NCI-H510A treated with DMSO at 0.1 percent for 48 hours (cell line): ENCODE data around the gene DCTD.

Experiments
- DNase-seq: peaks from one replicate; lab custom pipeline; 2025; lab: John Stamatoyannopoulos, UW

Gene DCTD

DNA sequence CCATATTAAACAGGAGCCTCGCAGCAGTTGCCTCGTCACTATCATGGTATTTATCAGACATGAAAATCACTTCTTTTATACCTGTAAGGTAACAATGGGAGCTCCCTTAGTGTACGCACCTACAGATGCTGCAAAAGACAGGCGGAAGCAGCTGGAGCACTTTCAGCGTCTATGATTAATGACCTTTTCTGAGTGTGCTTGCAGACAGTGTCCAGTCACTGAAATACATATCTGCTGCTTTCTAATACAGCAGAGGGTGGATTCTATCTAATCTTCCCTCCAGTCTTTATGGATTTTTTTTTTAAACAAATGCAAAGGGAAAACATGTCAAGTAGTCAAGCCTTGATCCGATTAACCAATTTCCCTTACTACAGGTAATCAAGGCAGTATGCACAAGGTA is 24.1 kb downstream of the DCTD start:
- peak; percentile 49 for DNase-seq

DNA sequence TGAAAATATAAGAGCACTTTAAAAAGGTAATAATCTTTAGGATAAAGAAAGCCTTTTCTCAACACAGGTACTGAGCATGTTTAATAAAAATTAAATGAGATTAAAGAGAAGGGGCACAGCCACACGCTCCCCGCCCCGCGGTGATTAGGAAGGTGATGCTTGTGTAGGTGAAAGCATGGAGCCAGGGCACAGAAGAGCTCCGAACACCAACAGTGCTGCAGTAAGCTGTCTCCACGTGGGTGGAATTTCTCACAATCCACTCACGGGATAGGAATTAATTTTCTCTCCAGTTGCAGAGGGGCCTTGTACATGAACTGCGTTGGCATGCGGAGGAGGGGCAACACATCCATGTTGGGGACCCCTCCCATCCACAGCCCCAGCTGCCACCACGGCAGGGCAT is 27.0 kb downstream of the DCTD start:
- DNase-seq = no peak

DNA sequence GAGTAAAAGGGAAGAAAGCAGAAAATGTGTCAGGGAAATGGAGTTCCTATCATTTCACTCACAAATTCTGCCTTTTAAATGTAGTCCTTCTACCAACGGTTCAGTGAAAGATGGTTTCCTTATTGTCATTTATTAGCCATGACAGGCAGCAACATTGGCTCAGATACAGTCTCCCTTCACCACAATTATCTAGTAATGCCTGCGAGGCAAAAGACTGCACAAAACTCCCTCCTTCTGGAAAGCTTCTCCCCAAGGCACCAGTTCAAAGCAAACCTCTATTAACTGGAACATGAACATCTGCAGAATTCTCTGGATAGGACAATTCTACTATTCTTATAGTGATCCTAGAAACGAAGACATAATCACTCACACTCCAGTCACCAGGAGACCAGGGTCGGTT is 28.3 kb downstream of the DCTD start:
- no peak for DNase-seq

DNA sequence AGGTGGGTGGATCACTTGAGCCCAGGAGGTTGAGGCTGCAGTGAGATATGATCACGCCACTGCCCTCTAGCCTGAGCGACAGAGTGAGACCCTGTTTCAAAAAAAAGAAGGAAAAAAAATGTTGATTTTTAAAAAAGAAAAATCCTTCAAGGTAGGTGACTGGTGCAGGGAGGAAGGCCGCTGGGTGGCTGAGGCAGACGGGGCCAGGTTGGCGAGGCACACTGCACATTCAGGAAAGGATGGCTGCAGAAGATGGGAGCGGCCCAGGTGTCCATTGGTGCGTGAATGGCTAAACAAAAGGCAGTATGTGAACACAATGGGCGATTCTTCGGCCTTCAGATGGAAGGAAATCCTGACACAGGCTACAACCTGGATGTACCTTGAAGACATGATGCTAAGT is 30.4 kb downstream of the DCTD start:
- DNase-seq = no peak

DNA sequence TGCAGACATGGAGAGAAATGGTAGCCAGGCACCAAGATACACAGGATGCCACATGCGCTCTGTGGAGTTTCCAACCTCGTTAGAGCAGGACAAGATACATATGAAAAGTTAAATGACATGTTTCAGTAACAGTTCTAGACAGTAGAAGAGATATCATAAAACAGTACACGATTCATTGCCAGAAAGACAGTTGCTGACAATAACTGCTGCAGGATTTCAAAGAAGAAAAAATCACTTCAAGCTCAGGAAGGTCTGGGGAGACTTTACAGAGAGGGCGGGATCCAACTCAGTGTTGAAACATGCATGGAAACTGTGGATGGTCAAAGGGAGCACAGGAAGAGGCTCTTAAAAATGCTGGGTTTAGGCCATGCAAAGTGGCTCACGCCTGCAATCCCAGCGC is 31.0 kb downstream of the DCTD start:
- no peak for DNase-seq

DNA sequence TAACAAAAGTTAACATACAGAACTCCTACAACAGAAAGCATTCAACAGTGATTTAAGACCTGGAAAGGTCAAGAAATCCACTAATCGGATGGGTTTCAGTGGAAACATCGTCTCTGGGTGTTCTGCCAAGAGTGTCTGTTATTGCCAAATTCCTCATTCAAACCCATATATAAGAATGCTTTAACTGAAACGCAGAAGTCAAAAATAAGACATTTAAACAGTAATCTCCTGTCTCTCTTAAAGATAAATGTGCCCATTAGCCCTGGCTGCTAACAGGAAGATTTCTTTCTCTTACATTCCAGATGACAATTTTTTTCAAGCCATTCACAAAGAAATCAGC is 31.5 kb downstream of the DCTD start:
- DNase-seq = no peak

DNA sequence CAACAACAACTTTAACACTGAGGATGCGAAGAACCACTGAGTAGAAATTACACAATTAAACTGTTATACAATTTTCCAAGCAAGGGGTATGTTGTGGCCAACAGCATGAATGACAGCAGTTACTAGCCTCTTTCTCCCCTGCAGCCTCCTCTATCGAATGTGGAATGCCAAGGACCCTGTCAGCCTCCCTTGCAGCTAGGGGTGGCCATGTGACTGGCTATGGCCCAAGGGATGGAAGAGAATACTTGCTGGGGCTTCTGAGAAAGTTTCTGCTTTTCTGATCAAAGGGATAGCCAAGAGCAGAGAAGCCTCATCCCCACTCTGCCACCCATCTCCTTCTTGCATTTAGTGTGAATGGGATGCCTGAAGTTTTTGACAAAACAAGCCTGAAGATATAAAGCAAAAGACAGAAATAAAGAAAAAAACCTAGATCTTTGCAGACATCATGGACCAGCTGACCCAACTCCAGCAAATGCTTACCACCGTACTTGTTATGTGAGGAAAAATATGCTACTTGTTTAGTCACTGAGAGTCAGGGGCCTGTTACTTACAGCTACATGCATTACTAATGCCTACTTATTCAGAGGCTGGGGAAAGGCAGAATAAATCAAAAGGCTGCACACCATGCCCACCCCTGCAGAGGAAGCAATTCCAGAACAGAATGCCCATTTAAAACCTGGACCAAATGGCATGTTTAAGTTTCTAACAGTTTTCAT is 32.0 kb downstream of the DCTD start:
- no peak for DNase-seq

DNA sequence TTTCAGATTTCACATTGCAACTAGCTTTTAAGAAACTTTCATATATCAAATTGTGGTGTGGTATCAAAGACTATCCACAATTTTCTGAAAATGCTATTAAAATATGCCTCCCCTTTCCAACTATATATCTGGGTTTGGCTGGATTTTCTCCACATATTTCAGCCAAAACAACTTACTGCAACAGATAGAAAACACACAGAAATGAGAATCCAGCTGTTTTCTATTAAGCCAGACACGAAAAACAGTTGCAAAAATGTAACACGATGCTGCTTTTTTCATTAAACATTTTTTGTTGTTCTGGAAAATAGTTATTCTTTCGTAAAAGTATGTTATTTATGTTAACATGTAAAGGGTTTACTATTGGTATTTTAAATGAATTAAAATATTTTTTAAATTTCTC is 33.1 kb downstream of the DCTD start:
- DNase-seq = no peak

DNA sequence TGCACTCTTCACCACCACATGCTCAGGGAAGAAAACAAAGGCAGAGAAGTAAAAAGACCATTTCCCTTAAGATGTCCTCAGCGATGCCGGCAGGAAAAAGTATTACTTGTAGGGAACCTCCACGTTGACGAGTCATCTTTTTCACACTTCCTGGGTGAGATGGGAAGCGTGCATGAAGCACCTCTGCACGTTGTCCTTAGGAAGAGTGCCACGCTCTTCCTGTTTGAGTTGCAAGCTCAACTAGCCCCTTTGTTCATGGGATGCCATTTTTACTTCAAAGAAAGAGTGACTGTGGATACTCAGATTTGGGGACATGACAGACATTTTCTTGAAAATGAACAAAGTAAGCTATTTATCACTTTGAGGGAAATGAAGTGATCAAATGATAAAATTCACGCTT is 33.8 kb downstream of the DCTD start:
- no peak for DNase-seq

DNA sequence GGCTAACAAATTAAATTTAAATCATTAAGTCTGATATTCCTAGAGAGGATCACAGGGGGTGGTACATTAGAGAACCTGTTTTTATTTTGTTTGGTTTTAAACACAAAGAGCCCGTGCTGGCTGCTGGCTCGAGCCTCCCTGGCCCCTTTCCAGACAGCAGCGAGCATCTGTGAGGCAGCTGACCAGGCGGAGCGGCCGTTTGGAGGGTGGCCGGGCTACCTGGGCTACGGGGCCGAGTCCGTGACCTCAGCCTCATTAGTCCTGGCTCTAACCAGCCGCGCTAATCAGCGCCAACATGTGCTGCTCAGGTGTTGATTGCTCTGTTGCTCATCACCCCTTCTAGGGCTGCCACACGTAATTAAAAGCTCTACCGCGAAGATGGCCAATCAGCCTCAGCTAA is 35.3 kb downstream of the DCTD start:
- DNase-seq = peak; percentile 24

DNA sequence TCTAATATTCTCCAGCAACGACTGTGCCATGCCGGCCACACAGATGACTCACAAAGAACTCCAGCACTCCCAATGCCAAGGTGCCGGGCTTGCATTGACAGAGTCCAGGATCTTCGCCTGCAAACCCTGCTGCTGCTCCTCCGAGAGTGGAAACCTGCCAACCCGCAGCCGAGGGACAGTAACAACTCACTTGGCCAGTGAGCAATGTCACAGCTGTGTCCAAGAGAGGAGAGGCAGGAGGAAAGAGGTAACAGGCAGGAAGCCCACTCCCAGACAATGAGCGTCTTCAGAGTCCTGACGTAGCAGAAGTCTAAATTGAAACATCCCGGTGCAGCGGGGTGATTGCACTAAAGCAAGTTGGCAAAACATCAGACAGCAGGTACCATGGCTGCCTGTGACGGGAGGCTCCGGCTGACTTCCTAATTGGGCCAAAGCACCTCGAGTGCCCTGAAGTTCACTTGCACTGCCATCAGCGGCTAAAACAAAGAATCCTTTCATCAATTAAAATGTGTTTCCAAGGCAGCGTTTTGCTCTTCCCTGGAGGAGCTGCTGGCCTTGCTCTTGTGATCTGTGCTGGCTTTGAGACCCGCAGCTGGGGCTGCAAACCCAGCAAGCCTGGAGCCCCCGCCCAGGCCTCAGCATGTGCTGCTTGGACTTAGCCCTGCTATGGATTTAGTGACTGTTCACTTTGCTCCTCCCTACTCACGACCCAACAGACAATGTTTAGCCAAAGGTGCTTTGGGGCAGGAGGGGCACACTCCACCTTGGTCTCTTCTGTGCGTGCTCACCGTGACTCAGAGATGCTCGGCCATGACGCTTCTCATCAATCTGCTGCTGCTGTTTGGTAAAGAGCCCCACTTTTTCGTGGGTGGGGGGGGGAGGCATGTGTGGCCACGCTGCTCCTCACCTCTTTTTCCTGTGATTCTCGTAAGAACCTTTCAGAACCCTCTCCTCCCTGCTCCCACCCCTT is 36.5 kb downstream of the DCTD start:
- DNase-seq = no peak

DNA sequence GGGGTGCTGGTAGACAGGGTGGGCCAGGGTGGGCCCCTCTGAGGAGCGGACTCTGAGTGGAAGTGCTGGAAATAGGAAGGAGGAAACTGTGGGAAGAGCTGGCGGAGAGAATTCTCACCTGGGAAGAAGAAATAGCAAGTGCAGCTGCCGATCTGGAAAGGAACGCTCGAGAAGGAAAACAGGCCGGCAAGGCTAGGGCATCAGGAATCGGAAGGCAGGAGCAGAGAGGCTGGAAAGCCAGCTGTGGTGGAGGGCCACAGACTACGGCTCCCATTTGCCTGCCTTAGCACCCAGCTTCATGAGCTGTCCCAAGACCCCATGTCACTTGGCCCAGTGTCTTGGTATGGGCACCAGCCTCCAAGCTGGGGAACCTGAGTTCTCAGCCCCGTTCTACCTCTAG is 37.3 kb downstream of the DCTD start:
- DNase-seq = no peak

DNA sequence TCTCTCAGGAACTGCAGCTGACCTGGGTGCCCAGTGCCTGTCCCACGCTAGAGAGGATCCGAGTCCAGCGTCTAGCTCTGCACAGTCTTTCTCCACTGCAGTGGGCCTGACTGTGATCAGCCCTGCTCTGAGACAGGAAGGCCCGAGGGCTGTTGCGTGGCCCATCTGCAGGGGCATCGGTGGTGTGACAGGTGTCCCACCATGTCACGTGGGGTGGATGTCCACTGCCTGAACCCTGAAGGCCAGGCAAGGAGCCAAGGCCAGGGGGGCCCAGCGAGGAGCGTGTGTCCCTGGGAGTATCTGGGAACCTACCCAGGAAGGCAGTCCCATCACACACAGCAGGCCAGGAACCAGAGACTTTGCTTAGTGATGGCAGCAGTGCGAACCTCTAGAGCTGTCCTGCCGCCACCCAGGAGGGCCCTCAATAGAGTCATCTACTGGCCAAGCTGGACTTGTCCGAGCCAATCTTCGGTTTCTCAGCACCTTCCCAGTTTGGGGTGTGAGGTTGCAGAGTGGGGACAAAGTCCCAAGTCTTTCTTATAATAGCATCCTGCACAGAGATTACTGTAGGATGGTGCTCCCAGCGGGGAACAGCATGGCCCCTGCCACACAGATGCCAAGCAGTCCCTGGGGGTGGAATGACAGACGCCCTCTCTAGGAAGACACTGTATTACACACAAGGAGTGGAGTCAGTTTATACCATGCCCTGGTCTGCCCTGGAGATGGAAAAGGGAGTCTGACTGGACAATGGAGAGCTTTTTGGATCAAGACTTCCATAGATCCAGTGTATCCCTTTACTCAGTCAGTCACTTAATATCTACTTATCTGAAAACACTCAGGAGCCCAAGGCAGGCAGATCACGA is 38.3 kb downstream of the DCTD start:
- DNase-seq = no peak

DNA sequence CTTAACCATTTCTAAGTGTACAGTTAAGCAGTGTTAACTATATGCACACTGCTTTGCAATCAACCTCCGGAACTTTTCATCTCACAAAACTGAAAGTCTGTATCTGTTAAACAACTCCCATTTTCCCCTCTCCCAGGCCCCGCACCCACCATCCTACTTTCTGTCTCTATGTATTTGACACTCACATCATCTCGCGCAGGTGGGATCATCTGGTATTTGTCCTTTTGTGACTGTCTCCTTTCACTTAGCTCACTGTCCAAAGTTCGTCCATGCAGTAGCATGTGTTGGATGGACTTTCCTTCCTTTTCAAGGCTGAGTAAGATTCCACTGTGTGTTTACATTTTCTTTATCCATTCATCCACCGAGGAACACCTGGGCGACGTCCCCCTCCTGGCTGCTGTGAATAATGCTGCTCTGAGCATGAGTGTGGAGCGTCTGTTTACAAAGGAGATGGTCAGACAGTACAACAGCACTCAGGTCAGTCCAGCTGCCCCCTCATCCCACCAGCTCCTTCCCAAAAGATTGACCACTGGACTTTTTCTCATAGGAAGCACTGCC is 39.8 kb downstream of the DCTD start:
- no peak for DNase-seq

DNA sequence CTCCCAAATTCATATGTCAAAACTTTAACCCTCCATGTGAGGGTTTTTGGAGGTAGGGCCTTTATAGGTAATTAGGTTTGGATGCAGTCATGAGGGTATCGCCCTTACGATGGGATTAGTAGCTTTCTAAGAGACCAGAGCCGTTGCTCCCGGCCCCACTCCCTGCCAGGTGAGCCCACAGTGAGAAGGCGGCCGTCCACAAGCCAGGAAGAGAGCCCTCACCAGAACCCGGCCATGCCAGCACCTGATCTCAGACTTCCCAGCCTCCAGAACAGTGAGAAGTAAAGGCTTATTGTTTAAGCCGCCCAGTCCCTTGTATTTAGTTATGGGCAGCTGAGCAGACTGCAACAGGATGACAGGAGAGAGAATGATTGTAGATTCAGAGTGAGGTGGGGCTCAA is 40.8 kb downstream of the DCTD start:
- no peak for DNase-seq

DNA sequence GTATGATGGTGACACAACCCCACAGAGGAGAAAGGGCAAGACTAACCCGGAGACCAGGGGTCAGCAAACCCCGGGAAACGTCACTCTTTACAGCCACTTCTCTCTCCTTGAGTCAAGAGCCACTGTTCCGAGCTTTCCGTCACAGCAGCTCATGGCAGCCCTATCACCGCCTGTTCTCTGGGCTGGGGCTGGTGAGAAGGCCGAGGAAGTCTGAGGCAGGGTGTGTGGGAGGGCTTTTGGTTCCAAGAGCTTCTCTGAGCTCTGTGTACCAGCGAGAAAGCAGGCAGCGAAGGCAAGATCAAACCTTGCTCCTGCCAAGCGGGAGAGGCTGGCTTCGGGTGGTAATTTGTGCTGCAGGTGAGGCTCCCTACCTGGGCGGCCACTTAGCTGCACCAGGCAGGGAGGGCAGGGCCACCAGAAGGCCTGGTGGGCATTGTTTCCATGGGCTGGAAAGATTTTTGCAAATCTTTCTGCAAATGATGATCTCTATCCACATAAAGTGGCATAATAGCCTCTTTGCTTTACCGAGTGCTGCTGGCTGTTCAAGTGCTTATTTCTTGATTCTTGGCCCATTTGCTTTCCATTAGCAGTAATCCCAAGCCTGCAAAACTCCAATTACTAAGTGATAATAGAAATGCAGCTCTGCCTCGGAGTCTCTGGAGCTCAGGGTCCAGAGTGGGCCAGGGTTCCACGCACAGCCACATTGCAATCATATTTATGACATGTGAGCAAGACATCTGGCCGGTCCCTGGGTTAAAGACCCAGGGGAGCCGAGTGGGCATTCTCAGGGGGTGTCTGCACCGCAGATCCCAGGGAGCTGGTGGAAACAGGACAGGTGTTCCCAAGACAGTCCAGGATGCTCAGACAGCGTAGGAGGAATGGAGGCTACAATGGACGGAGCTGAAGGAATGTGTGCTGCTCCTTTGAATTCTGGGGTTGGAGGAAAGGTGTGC is 41.5 kb downstream of the DCTD start:
- no peak for DNase-seq

DNA sequence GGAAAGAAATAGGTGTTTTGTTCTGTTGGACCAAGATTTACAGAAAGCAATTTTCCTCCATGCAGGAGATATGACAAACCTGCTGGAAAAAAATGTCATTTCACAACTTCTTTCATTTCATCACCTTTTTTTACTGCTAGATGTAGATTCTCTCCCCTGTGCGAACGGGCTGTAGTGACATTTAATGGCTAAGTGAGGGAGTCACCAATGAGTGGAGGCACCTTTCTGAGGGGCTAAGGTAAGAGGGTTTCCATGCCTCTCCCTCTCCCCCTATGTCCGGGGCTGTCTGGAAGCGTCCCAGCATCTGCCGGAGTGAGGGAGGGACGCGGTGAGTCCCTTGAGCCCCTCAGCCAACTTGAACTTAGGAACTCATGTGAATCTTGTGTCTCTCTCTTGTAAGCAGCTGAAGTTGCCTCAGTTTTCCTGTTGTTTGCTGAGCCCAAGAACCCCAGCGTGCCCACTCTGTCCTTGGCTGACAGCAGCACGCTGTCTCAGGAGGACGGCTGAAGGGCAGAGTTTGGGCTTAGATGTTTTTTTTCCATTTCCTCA is 42.3 kb downstream of the DCTD start:
- no peak for DNase-seq

DNA sequence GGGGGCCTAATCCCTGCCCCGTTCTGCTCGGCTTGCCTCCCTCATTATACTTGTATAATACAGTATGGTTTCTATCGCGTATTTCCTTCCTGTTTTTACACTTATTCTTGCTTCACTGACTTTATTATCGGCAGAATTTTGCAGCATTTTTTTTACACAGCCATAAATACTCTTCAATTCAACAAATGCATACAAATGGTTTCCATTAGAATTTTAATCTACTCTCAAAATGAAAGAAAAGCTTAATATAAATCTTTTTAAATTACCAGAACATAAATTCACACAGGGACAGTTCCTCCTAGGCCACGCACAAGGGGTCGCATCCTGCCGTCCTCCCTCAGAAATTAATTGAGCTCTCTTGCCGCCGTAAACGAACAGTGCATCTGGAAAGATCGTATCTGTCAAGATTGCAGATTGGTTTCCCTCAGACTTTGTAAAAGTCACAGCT is 42.9 kb downstream of the DCTD start:
- DNase-seq = no peak

DNA sequence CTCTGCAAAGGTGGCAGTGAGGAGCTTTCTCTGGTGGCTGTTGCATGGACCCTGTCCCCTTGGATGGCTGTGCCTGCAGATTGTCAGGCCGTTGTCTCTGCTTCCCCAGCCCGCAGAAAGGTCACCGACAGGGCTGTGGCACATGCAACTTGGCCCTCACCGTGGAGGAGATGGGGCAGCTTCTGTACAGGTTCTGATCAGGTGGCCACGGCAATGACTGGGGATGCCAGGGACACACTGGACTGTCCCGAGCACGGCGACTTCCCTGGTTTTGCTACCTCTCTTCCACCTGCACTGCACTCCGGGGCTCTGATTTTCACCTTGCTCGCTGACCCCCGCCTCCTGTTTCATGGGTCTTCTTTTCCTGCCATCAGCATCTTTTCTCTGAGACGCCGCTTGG is 43.5 kb downstream of the DCTD start:
- DNase-seq = no peak

DNA sequence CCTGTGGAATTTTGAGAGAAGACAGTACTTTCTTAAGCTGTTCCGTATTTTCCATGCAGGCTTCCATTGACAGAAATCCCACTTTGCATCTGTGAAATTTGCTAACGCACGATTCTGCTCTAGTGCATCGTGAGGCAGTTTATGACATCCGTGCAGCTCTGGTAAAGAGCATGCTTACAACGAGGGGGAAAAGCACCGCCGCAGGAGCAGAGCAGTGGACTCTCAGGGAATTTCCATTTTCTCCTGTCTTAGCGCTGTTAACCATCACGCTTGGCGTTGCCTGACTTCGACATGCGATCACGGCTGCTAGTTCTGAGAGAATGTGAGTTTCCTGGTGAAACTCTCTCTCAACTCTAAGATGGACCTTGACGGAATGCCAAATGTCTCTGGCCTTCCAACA is 43.9 kb downstream of the DCTD start:
- DNase-seq = no peak

DNA sequence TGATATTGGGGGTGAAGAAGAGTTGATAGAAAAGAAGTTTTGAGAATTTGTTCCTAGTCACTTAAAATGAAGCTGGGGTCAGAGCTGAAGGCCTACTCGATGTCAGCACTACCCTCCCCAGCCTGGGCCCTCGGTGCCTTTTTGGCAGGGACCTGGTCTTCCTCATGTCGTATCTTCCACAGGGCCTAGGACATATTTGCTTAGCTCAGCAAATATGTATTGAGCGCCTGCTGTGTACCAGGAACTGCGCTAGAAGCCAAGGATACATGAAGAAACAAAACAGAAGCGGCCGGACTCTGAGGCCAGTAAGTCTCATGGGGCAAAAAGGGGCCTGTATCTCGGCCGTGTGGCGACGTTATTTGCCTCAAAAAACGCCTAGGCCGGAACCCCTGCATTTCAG is 44.3 kb downstream of the DCTD start:
- no peak for DNase-seq
